GM12878 (cell line): Measurements from ENCODE around the gene IL18RAP.

Experiments used
- ESRRA ChIP-seq: IDR thresholded peaks from 2 replicates; pipeline ENCODE4 v1.6.1; 2012; ENCODE audit warnings: mild to moderate bottlenecking, low read length, improper control_type of control experiment
- KDM1A ChIP-seq: fragments of 200-600 bp; sonication (generic); IDR thresholded peaks from 2 replicates; pipeline ENCODE4 v1.6.1; 2016; ENCODE audit warnings: borderline replicate concordance
- MYB ChIP-seq: fragments of 150-350 bp; IDR thresholded peaks from 2 replicates; pipeline ENCODE4 v1.6.1; 2014; ENCODE audit warnings: mild to moderate bottlenecking, low read depth, low read length, borderline replicate concordance
- POLR2A ChIP-seq: IDR thresholded peaks from 2 replicates; pipeline ENCODE4 v1.6.1; 2011; ENCODE audit warnings: low read depth, mild to moderate bottlenecking, low read length
- POLR2AphosphoS5 ChIP-seq: IDR thresholded peaks from 2 replicates; pipeline ENCODE4 v1.6.1; 2011; ENCODE audit warnings: mild to moderate bottlenecking, low read length, inconsistent platforms
- SUZ12 ChIP-seq: fragments of 200-600 bp; sonication (generic); IDR thresholded peaks from one replicate; pipeline ENCODE4 v1.6.1; 2018; ENCODE audit warnings: antibody characterized with exemption, mild to moderate bottlenecking; ENCODE audit not compliant: unreplicated experiment
- ZNF274 ChIP-seq: IDR thresholded peaks from one replicate; pipeline ENCODE4 v1.8.0; 2011; ENCODE audit not compliant: insufficient read length, insufficient read depth
- TF ChIP-seq, protein P1 (sequence below), 3 experiments: IDR thresholded peaks in 2 of 3; conservative IDR thresholded peaks in 1 of 3; 2 replicates each; pipeline ENCODE4 v1.5.1; 2011; ENCODE audit warnings: low read depth in 3 of 3, low read length in 3 of 3, mild to moderate bottlenecking in 3 of 3, control low read depth in 2 of 3, moderate library complexity in 2 of 3, inconsistent platforms in 1 of 3, mixed read lengths in 1 of 3; ENCODE audit not compliant: control insufficient read depth in 2 of 3, insufficient read depth in 1 of 3; ENCODE audit errors: extremely low read depth in 1 of 3
- TF ChIP-seq, protein P2 (sequence below): IDR thresholded peaks from 2 replicates; pipeline ENCODE4 v1.6.1; 2012; ENCODE audit warnings: mild to moderate bottlenecking, low read depth, low read length

DNA sequence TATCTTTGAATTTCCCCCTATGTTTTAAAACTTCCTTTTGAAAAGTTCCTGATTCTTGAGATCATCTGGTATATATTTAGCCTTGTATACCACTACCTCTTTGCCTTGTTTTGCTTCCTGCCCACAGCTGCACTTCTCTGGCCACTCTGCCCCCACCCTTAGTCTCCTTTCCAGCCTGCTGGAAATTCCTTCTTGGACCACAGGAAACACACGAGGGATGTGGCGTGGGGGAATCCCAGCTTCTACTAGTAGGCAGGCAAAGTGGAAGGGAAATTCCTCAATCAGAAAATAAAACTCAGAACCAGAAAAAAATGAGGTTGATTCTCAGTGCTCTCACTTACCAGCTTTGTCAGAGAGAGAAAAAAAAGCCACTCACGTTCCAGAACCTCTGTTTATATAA lies 13.4 kb downstream of the IL18RAP start:
- TF ChIP-seq POLR2A (no peak), MYB (no peak), SUZ12 (no peak), ZNF274 (no peak), POLR2AphosphoS5 (no peak), ESRRA (no peak), KDM1A (no peak)
- TF ChIP-seq, protein P1, sequence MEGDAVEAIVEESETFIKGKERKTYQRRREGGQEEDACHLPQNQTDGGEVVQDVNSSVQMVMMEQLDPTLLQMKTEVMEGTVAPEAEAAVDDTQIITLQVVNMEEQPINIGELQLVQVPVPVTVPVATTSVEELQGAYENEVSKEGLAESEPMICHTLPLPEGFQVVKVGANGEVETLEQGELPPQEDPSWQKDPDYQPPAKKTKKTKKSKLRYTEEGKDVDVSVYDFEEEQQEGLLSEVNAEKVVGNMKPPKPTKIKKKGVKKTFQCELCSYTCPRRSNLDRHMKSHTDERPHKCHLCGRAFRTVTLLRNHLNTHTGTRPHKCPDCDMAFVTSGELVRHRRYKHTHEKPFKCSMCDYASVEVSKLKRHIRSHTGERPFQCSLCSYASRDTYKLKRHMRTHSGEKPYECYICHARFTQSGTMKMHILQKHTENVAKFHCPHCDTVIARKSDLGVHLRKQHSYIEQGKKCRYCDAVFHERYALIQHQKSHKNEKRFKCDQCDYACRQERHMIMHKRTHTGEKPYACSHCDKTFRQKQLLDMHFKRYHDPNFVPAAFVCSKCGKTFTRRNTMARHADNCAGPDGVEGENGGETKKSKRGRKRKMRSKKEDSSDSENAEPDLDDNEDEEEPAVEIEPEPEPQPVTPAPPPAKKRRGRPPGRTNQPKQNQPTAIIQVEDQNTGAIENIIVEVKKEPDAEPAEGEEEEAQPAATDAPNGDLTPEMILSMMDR (IDR thresholded peaks at IDR 0.05 in 2 of 3, conservative IDR thresholded peaks at IDR 0.05 in 1 of 3; ENCODE audit: control insufficient read depth in 2 of 3, extremely low read depth in 1 of 3, insufficient read depth in 1 of 3, low read depth in 3 of 3, low read length in 3 of 3): no peak
- TF ChIP-seq, protein P2, sequence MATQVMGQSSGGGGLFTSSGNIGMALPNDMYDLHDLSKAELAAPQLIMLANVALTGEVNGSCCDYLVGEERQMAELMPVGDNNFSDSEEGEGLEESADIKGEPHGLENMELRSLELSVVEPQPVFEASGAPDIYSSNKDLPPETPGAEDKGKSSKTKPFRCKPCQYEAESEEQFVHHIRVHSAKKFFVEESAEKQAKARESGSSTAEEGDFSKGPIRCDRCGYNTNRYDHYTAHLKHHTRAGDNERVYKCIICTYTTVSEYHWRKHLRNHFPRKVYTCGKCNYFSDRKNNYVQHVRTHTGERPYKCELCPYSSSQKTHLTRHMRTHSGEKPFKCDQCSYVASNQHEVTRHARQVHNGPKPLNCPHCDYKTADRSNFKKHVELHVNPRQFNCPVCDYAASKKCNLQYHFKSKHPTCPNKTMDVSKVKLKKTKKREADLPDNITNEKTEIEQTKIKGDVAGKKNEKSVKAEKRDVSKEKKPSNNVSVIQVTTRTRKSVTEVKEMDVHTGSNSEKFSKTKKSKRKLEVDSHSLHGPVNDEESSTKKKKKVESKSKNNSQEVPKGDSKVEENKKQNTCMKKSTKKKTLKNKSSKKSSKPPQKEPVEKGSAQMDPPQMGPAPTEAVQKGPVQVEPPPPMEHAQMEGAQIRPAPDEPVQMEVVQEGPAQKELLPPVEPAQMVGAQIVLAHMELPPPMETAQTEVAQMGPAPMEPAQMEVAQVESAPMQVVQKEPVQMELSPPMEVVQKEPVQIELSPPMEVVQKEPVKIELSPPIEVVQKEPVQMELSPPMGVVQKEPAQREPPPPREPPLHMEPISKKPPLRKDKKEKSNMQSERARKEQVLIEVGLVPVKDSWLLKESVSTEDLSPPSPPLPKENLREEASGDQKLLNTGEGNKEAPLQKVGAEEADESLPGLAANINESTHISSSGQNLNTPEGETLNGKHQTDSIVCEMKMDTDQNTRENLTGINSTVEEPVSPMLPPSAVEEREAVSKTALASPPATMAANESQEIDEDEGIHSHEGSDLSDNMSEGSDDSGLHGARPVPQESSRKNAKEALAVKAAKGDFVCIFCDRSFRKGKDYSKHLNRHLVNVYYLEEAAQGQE: no peak
